HepG2 (cell line): ENCODE results near the gene VPS37D. TPM values are rescaled to one million over a fixed set of nuclear protein-coding genes. Genes with fewer than 3 reads are reported as not detected.
A peak's percentile ranks its signal among the peaks of the same experiment; 100 is the strongest.

Source experiments
- AKAP8 ChIP-seq: sonication (generic); formaldehyde crosslinking; IDR thresholded peaks from 2 replicates; pipeline ENCODE4 v1.5.1; 2020; ENCODE audit warnings: mild to moderate bottlenecking, missing genetic modification reagents
- ELF3 ChIP-seq: IDR thresholded peaks from 2 replicates; pipeline ENCODE4 v1.6.1; 2016; ENCODE audit warnings: missing genetic modification reagents, missing compliant biosample characterization
- HNF4A ChIP-seq: sonication (generic); formaldehyde crosslinking; IDR thresholded peaks from 2 replicates; pipeline ENCODE4 v1.4.0; 2020; ENCODE audit warnings: missing genetic modification reagents
- HOXA9 ChIP-seq: sonication (generic); formaldehyde crosslinking; IDR thresholded peaks from 2 replicates; pipeline ENCODE4 v1.8.1; 2022; ENCODE audit warnings: missing genetic modification reagents, mild to moderate bottlenecking, moderate library complexity, borderline replicate concordance
- JUNB ChIP-seq: sonication (generic); formaldehyde crosslinking; IDR thresholded peaks from 2 replicates; pipeline ENCODE4 v1.8.0; 2022; ENCODE audit warnings: missing genetic modification reagents, mild to moderate bottlenecking, borderline replicate concordance
- MAFG ChIP-seq: sonication (generic); formaldehyde crosslinking; IDR thresholded peaks from 2 replicates; pipeline ENCODE4 v1.5.1; 2020; ENCODE audit warnings: mild to moderate bottlenecking, missing genetic modification reagents
- MXI1 ChIP-seq: IDR thresholded peaks from 3 replicates; pipeline ENCODE4 v1.6.1; 2012; ENCODE audit warnings: low read depth, low read length, inconsistent platforms, borderline replicate concordance
- NFATC3 ChIP-seq: sonication (generic); formaldehyde crosslinking; IDR thresholded peaks from 2 replicates; pipeline ENCODE4 v1.5.1; 2020; ENCODE audit warnings: mild to moderate bottlenecking, missing genetic modification reagents
- NFYB ChIP-seq: sonication (generic); formaldehyde crosslinking; IDR thresholded peaks from 2 replicates; pipeline ENCODE4 v1.4.0; 2020; ENCODE audit warnings: missing genetic modification reagents
- NR1H2 ChIP-seq: sonication (generic); formaldehyde crosslinking; IDR thresholded peaks from 2 replicates; pipeline ENCODE4 v1.8.1; 2022; ENCODE audit warnings: low read depth, missing genetic modification reagents, borderline replicate concordance
- PHB2 ChIP-seq: fragments of 450-650 bp; IDR thresholded peaks from 2 replicates; pipeline ENCODE4 v1.6.1; 2018; ENCODE audit not compliant: partially characterized antibody
- SETDB1 ChIP-seq: sonication (generic); formaldehyde crosslinking; IDR thresholded peaks from 2 replicates; pipeline ENCODE4 v1.5.1; 2020; ENCODE audit warnings: missing genetic modification reagents, mild to moderate bottlenecking, borderline replicate concordance
- TBP ChIP-seq: sonication (generic); formaldehyde crosslinking; IDR thresholded peaks from 2 replicates; pipeline ENCODE4 v1.5.0; 2020; ENCODE audit warnings: missing genetic modification reagents
- ZKSCAN1 ChIP-seq: fragments of 150-350 bp; IDR thresholded peaks from 2 replicates; pipeline ENCODE4 v1.6.1; 2014; ENCODE audit warnings: low read length
- ZKSCAN8 ChIP-seq: IDR thresholded peaks from 2 replicates; pipeline ENCODE4 v1.6.1; 2016; ENCODE audit warnings: borderline replicate concordance, missing genetic modification reagents, missing compliant biosample characterization
- ZNF138 ChIP-seq: sonication (generic); formaldehyde crosslinking; IDR thresholded peaks from 2 replicates; pipeline ENCODE4 v1.5.0; 2020; ENCODE audit warnings: mild to moderate bottlenecking, low read depth, missing genetic modification reagents
- ZNF160 ChIP-seq: sonication (generic); formaldehyde crosslinking; IDR thresholded peaks from 2 replicates; pipeline ENCODE4 v1.8.0; 2022; ENCODE audit warnings: mild to moderate bottlenecking, inconsistent platforms, missing genetic modification reagents
- ZNF20 ChIP-seq: sonication (generic); formaldehyde crosslinking; IDR thresholded peaks from 2 replicates; pipeline ENCODE4 v1.4.0; 2020; ENCODE audit warnings: mild to moderate bottlenecking, moderate library complexity, missing genetic modification reagents
- ZNF24 ChIP-seq: fragments of 450-650 bp; IDR thresholded peaks from 2 replicates; pipeline ENCODE4 v1.6.1; 2017; ENCODE audit warnings: antibody characterized with exemption, mild to moderate bottlenecking
- ZNF3 ChIP-seq: IDR thresholded peaks from 2 replicates; pipeline ENCODE4 v1.7.0; 2017; ENCODE audit warnings: inconsistent platforms
- ZNF317 ChIP-seq: sonication (generic); formaldehyde crosslinking; IDR thresholded peaks from 2 replicates; pipeline ENCODE4 v1.5.0; 2020; ENCODE audit warnings: mild to moderate bottlenecking, missing genetic modification reagents
- ZNF564 ChIP-seq: sonication (generic); formaldehyde crosslinking; IDR thresholded peaks from 2 replicates; pipeline ENCODE4 v1.8.1; 2023; ENCODE audit warnings: mild to moderate bottlenecking, missing genetic modification reagents
- ZSCAN9 ChIP-seq: IDR thresholded peaks from 2 replicates; pipeline ENCODE4 v1.6.1; 2016; ENCODE audit warnings: borderline replicate concordance
- polyA plus RNA-seq, 8 experiments: library from polyadenylated mRNA; depleted of rRNA in 3 of 8; stranded (reverse) in 7 of 8; unstranded in 1 of 8; fragments of >200 nt; fragmentation: Illumina TruSeq in 4 of 8; extraction: Trizol in 4 of 8; gene quantifications; 2 replicates each; pipeline versions ENCODE4 v1.2.1 to v1.2.3, GENCODE V29; 2011 to 2016; ENCODE audit warnings: low read depth in 4 of 8, missing spikeins in 1 of 8, mixed read lengths in 1 of 8; ENCODE audit not compliant: insufficient read depth in 1 of 8
- total RNA-seq, 5 experiments: library from RNA; depleted of rRNA; stranded (reverse); fragments of >200 nt; fragmentation: Illumina TruSeq; extraction: Trizol; gene quantifications; 2 replicates each; pipeline ENCODE4 v1.2.3, GENCODE V29; 2016; ENCODE audit warnings: low read depth in 1 of 5
- TF ChIP-seq, protein P1 (sequence below): sonication (generic); formaldehyde crosslinking; IDR thresholded peaks from 2 replicates; pipeline ENCODE4 v1.4.0; 2020; ENCODE audit warnings: missing genetic modification reagents
- TF ChIP-seq, protein P2 (sequence below): sonication (generic); formaldehyde crosslinking; IDR thresholded peaks from 2 replicates; pipeline ENCODE4 v1.8.1; 2023; ENCODE audit warnings: missing genetic modification reagents, mild to moderate bottlenecking, borderline replicate concordance
- TF ChIP-seq, protein P3 (sequence below): sonication (generic); formaldehyde crosslinking; IDR thresholded peaks from 2 replicates; pipeline ENCODE4 v1.4.0; 2020; ENCODE audit warnings: missing genetic modification reagents, borderline replicate concordance

VPS37D gene
- total and polyA plus RNA-seq, 2 of the 13 experiments (the other 11 are each of a cell fraction or from before 2014, with no cell fraction given), result 3.8 to 6.3 TPM

DNA sequence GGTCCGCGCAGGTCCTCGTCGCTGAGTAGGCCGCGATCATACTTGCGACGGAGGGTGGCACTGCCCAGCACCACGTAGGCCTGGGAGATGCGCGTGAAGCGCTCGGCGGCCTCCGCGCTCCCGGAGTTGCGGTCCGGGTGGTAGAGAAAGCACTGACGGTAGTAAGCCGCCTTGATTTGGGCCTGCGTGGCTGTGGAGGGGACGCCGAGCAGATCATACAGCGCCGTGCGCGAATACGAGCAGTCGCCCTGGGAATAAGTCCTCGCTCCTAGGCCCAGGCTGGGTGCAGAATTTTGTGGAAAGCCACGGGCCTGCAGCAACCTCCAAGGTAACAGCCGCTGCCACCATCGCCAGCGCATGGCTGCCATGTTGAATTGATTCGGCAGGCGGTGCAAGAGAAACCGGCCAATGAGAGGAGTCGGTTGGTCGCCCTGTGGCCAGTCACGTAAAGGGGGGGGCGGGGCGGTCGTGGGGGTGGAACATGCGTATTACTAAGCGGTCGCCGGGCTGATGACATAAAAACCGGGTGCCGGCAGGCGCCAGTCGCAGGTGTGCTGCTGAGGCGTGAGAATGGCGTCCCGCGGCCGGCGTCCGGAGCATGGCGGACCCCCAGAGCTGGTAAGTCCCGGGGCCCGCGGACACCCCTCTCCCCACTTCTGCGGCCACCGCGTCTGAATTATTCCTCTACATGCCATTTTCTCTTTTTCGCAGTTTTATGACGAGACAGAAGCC lies 15.6 kb downstream of the VPS37D start, which contains the start of the genes BUD23 and DNAJC30 (continued):
- TF ChIP-seq, protein P1, sequence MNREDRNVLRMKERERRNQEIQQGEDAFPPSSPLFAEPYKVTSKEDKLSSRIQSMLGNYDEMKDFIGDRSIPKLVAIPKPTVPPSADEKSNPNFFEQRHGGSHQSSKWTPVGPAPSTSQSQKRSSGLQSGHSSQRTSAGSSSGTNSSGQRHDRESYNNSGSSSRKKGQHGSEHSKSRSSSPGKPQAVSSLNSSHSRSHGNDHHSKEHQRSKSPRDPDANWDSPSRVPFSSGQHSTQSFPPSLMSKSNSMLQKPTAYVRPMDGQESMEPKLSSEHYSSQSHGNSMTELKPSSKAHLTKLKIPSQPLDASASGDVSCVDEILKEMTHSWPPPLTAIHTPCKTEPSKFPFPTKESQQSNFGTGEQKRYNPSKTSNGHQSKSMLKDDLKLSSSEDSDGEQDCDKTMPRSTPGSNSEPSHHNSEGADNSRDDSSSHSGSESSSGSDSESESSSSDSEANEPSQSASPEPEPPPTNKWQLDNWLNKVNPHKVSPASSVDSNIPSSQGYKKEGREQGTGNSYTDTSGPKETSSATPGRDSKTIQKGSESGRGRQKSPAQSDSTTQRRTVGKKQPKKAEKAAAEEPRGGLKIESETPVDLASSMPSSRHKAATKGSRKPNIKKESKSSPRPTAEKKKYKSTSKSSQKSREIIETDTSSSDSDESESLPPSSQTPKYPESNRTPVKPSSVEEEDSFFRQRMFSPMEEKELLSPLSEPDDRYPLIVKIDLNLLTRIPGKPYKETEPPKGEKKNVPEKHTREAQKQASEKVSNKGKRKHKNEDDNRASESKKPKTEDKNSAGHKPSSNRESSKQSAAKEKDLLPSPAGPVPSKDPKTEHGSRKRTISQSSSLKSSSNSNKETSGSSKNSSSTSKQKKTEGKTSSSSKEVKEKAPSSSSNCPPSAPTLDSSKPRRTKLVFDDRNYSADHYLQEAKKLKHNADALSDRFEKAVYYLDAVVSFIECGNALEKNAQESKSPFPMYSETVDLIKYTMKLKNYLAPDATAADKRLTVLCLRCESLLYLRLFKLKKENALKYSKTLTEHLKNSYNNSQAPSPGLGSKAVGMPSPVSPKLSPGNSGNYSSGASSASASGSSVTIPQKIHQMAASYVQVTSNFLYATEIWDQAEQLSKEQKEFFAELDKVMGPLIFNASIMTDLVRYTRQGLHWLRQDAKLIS, result no peak
- TF ChIP-seq TBP (no peak), ZNF317 (CRISPR knock-in tag) (peak; percentile 66; the same call in 1 of the 2 replicates), ZKSCAN8 (CRISPR knock-in tag) (no peak), MAFG (no peak), ELF3 (CRISPR knock-in tag) (no peak; the same call in 1 of the 2 replicates), ZSCAN9 (CRISPR knock-in tag) (no peak), MXI1 (peak; percentile 96; the same call in 2 of the 3 replicates), ZKSCAN1 (no peak), HNF4A (CRISPR knock-in tag) (no peak), ZNF24 (no peak), SETDB1 (CRISPR knock-in tag) (no peak), ZNF3 (CRISPR knock-in tag) (no peak), ZNF138 (CRISPR knock-in tag) (no peak; the same call in 1 of the 2 replicates), NR1H2 (CRISPR knock-in tag) (no peak), NFYB (CRISPR knock-in tag) (peak; percentile 84), ZNF20 (CRISPR knock-in tag) (0 out of 2 replicates have a peak, but pooled peaks have one; percentile 39), HOXA9 (no peak), PHB2 (no peak), ZNF564 (CRISPR knock-in tag) (peak; percentile 64; the same call in 1 of the 2 replicates), AKAP8 (CRISPR knock-in tag) (peak; percentile 44; the same call in 1 of the 2 replicates), JUNB (CRISPR knock-in tag) (no peak), ZNF160 (CRISPR knock-in tag) (peak; percentile 81; the same call in 1 of the 2 replicates), NFATC3 (no peak)
- TF ChIP-seq, protein P2, sequence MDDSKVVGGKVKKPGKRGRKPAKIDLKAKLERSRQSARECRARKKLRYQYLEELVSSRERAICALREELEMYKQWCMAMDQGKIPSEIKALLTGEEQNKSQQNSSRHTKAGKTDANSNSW (CRISPR knock-in tag), result no peak
- TF ChIP-seq, protein P3, sequence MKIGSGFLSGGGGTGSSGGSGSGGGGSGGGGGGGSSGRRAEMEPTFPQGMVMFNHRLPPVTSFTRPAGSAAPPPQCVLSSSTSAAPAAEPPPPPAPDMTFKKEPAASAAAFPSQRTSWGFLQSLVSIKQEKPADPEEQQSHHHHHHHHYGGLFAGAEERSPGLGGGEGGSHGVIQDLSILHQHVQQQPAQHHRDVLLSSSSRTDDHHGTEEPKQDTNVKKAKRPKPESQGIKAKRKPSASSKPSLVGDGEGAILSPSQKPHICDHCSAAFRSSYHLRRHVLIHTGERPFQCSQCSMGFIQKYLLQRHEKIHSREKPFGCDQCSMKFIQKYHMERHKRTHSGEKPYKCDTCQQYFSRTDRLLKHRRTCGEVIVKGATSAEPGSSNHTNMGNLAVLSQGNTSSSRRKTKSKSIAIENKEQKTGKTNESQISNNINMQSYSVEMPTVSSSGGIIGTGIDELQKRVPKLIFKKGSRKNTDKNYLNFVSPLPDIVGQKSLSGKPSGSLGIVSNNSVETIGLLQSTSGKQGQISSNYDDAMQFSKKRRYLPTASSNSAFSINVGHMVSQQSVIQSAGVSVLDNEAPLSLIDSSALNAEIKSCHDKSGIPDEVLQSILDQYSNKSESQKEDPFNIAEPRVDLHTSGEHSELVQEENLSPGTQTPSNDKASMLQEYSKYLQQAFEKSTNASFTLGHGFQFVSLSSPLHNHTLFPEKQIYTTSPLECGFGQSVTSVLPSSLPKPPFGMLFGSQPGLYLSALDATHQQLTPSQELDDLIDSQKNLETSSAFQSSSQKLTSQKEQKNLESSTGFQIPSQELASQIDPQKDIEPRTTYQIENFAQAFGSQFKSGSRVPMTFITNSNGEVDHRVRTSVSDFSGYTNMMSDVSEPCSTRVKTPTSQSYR (CRISPR knock-in tag), result peak; percentile 64; the same call in 1 of the 2 replicates
